ENCODE results near the gene SPOCK1.

- TF ChIP-seq, protein P1, sequence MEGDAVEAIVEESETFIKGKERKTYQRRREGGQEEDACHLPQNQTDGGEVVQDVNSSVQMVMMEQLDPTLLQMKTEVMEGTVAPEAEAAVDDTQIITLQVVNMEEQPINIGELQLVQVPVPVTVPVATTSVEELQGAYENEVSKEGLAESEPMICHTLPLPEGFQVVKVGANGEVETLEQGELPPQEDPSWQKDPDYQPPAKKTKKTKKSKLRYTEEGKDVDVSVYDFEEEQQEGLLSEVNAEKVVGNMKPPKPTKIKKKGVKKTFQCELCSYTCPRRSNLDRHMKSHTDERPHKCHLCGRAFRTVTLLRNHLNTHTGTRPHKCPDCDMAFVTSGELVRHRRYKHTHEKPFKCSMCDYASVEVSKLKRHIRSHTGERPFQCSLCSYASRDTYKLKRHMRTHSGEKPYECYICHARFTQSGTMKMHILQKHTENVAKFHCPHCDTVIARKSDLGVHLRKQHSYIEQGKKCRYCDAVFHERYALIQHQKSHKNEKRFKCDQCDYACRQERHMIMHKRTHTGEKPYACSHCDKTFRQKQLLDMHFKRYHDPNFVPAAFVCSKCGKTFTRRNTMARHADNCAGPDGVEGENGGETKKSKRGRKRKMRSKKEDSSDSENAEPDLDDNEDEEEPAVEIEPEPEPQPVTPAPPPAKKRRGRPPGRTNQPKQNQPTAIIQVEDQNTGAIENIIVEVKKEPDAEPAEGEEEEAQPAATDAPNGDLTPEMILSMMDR (conservative IDR thresholded peaks at IDR 0.05): no peak
- TF ChIP-seq EZH2 (IDR thresholded peaks at IDR 0.05; ENCODE audit: low read depth): no peak
Measured at GRCh38 chr5:137054792-137055191, 444.3 kb downstream of the SPOCK1 start.

Measured in PC-9 (cell line).